ENCODE measurements around the gene CLDN20. TPM values are rescaled to one million over a fixed set of nuclear protein-coding genes. Genes with fewer than 3 reads are reported as not detected.
"Not testable (repeated sequence)": the region's sequence is repeated elsewhere in the genome, so short reads cannot be mapped to it uniquely, and the experiment has no call there.

The CLDN20 gene
- total RNA-seq, 2 donors from 2014 or later: not detected

DNA sequence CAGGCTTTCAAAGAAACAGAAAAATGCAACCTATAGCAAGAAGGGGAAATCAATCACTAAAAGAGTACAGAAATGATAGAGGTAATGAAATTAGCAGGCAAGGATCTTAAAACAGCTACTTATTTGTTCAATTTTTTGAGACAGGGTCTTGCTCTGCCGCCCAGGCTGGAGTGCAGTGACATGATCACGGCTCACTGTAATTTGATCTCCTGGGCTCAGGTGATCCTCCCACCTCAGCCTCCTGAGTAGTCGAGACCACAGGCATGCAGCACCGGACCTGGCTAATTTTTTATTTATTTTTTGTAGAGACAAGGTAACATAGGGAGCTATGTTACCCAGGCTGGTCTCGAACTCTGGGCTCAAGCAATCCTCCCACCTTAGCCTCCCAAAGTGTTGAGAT, 28.9 kb downstream of the CLDN20 start:
- intact Hi-C loops (cut with DNase I): no loop called here
- DNase-seq (ENCODE audit: low spot score): no peak

- intact Hi-C loops (cut with DNase I): no loop called here
- no peak for DNase-seq (ENCODE audit: low spot score)
Measured at GRCh38 chr6:155297669-155298068, 33.9 kb downstream of the CLDN20 start.

DNA sequence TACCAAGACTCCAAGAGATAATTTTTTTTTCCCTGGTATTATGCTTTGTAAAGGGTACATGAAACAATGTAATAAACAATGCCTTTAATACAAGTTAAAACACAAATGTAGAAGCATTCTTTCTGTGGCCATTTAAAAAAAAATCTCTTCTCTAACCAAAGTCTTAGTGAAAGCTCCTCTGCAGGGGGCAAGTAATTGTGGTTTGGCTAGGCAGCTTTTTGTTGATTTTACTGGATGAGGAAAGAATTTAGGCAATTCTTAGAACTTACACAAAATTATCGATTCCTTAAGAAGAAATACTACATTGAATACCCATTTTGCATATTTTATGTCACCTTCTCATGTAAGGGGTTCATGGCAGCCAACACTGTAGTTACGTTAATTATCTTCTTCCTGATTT, 38.1 kb downstream of the CLDN20 start:
- intact Hi-C loops (cut with DNase I): no loop called here
- no peak for DNase-seq (ENCODE audit: low spot score)

GRCh38 chr6:155303361-155303870, 39.6 kb downstream of the CLDN20 start:
- intact Hi-C loops (cut with DNase I): no loop called here

GRCh38 chr6:155306958-155307357, 43.1 kb downstream of the CLDN20 start:
- intact Hi-C loops (cut with DNase I): no loop called here
- no peak for DNase-seq (ENCODE audit: low spot score)

More at GRCh38 chr6:155303361-155303870, 39.6 kb downstream of the CLDN20 start:
- no peak for DNase-seq (ENCODE audit: low spot score)

DNA sequence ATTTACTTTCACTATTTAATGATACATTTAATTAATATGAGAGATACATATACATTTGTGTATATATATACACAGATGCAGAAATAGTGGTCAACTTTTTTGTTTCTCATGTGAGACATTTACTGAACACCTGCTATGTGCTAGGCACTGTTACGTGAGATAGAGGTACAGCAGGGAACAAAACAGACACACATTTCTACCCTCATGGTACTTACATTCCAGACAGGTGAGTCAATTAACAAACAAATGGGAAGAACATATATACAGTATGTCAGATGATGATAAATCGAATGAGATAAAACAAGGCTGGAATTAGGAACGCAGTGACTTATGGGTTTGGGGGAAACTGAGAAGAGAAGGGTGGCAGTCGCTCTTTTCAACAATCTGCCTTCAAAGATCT, 45.3 kb downstream of the CLDN20 start:
- DNase-seq (ENCODE audit: low spot score): no peak
- intact Hi-C loops (cut with DNase I): no loop called here

DNA sequence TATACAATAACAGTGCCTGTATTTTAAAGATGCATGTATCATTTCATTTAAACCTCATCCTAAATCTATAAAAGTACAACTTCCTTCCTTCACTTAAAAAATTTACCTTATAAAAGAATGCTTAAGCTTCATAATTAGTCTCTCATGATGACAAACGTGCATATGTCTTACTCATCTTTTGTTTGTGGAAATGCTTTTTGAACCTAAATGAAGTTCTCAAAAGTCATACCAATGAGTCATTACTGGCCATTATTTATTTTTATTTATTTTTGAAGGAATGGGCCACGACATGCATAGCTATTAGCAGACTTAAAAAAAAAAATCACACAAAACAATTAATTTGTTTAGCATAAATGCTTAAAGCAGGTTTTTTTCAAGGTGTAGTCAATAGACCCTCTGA, 46.8 kb downstream of the CLDN20 start:
- no peak for DNase-seq (ENCODE audit: low spot score)
- intact Hi-C loops (cut with DNase I): no loop called here

DNA sequence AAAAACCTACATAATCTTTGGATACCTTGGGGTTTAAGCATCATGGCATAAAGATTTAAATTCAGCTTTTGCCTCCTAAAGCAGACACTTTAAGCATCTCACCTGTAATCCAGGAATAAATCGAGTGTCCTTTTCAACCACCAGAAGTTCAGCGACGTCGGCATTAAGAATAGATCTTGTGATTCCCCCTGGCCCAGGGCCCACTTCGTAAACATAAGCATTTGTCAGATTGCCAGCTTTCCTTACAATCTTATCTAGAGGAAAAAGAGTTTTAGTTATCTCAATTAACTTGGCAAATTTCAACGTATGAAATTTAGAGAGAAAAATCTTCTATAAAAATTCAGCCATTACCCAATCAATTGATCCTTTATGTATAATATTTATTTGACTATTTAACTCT, 47.3 kb downstream of the CLDN20 start:
- DNase-seq (ENCODE audit: low spot score): no peak
- intact Hi-C loops (cut with DNase I): no loop called here

DNA sequence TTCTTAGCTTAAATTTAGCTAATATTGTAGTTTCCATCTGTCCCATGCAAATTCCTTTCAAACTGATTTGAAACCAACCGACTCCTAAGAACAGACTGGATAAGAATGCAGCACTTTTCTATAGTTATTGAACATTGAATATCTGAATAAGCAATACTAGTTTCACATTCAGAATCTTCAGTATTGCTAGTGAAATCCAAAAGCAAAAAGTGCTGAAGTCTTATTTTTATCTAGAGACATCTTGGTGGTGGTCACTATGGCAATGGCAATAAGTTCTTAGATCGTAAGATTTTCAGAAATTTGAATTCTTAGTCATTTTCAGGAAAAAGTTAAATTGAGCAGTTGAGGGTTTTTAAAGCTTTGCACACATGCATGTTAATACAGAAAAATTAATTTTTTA, 47.8 kb downstream of the CLDN20 start:
- DNase-seq (ENCODE audit: low spot score): no peak
- intact Hi-C loops (cut with DNase I): no loop called here

DNA sequence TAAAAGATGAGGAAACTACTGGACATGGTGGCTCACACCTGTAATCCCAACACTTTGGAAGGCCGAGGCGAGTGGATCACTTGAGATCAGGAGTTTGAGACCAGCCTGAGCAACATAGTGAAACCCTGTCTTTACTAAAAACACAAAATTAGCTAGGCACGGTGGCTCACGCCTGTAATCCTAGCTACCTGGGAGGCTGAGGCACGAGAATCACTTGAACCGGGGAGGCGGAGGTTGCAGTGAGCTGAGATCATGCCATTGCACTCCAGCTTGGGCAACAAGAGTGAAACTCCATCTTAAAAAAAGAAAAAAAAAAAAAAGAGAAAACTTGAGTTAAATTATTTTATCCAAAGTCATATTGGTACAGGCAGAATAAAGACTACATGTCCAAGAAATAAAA, 49.1 kb downstream of the CLDN20 start:
- intact Hi-C loops (cut with DNase I); DNase-seq (ENCODE audit: low spot score): not testable (repeated sequence)

- intact Hi-C loops (cut with DNase I): no loop called here
- no peak for DNase-seq (ENCODE audit: low spot score)
Measured at GRCh38 chr6:155313602-155314091, 49.8 kb downstream of the CLDN20 start.

DNA sequence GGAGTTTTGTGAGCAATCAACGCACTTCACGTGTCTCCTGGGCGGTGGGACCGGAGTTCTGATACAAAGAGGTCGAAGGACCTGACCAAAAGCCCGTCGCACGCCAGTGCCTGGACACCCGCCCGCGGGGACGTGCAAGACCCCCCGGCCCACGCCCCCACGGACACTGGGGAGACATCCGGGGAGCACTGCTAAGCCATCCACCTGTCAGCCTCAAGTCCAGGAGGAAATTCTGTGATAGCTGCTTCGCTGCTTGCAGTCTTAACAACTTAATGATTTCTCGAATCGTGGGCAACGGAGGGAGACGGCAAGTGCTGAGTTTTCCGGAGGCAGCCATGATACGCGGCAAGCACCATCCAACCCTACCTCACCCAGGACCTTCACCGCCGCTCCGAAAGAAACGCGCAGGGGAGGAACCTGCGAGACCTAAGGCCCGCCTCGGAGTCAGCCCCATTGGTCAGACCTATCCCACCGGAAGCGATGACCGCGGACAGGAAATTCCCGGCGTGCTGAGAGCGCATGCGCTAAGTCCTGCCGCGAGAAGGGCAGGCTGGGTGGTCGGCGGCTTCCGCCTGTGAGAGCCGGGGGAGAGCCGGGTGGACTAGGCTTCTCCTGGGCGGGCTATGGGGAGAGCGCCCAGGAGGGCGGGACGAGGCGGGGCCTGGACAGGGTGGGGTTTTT, 50.4 kb downstream of the CLDN20 start, which contains the start of gene TFB1M:
Gene TFB1M (minus strand): TSS at position 393 of the 681 bp plus-strand sequence. CDS start 56 bp downstream, at position 337.
- DNase-seq (ENCODE audit: low spot score): peak; percentile 99
- intact Hi-C loops (cut with DNase I): no loop called here

DNA sequence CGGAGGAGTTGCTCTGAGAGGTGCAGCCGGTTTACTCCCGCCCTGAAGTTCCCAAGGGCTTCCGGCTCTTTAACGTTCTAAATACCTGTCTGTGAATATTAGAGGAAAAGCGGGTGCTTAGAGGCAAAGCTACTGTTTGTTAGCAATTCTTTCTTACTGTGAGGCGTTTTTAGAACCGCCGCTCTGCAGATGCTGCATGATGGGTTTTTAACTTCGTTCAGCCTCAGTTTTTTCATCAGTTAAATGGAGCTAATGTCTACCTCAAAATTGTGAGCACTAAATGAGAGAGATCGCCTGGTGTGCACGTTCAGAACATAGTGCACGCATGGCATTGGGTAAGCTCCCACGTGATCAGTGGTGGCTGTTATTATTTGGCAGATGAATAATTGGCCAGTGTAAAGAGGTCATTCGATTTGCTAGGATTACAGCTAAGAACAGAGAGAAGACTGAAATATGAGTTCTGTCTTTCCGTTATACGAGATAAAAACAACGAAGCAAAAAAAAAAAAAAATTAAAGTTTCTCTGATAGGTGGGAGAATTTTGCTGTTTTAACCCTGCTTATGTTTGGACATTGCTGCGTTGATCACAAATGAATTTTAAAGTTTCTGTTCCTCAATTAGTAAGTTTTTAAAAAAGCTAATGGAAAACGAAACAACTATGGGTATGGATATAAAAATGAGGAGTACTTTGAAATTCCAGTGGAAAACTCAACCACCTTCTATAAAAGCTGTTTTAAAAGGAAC, 51.1 kb downstream of the CLDN20 start:
- intact Hi-C loops (cut with DNase I): no loop called here
- DNase-seq (ENCODE audit: low spot score): peak; percentile 80

GRCh38 chr6:155315516-155315871, 51.7 kb downstream of the CLDN20 start:
- DNase-seq (ENCODE audit: low spot score): no peak
- intact Hi-C loops (cut with DNase I): no loop called here

DNA sequence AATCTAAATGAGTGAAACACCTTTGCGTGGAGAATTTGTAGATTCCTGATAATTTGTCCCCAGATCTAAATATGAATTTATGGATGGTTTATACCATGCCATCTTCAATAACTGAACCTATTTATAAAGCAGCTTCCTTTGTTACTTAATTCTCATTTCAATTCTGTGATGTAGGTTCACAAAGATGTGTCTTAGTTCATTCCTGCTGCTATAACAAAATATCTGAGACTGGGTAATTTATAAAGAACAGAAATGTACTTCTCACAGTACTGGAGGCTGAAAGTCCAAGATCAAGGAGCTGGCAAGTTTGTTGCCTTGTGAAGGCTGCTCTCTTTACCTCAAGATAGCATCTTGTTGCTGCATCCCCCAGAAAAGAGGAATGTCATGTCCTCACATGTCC, 52.6 kb downstream of the CLDN20 start:
- intact Hi-C loops (cut with DNase I): no loop called here
- DNase-seq (ENCODE audit: low spot score): no peak

DNA sequence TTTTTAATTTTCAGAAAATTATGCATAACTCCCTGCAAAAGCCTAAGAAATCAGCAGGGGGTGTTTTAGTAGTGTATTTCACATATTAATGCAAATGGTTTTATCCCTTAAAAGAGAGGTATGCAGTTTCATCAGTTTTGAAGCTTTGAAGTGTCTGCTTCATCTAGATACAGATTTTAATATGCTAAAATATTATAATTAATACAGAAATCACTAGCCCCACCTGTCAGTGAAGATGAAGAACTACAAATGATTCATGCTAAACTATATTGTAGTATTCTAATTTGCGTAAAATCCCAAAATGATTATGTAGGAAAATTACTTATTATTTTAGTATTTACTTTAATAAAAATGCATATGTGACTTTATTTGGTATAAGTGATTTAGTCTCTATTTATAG, 53.4 kb downstream of the CLDN20 start:
- intact Hi-C loops (cut with DNase I): no loop called here
- no peak for DNase-seq (ENCODE audit: low spot score)

- no peak for DNase-seq (ENCODE audit: low spot score)
- intact Hi-C loops (cut with DNase I): loop anchor here (10.0 kb wide), 1 partner anchor 215 kb away; no protein-coding TSS in a partner anchor
Measured at GRCh38 chr6:155319902-155320301, 56.1 kb downstream of the CLDN20 start.

GRCh38 chr6:155324172-155324571, 60.4 kb downstream of the CLDN20 start:
- no peak for DNase-seq (ENCODE audit: low spot score)
- intact Hi-C loops (cut with DNase I): loop anchor here (10.0 kb wide), 1 partner anchor 211 kb away; no protein-coding TSS in a partner anchor

- DNase-seq (ENCODE audit: low spot score): no peak
- intact Hi-C loops (cut with DNase I): loop anchor here (5.0 to 10.0 kb wide), 2 partner anchors 210 to 1227 kb away; no protein-coding TSS in a partner anchor
Measured at GRCh38 chr6:155324993-155325392, 61.2 kb downstream of the CLDN20 start.
